ENCODE measurements around the gene NAXD. TPM values are rescaled to one million over a fixed set of nuclear protein-coding genes. Genes with fewer than 3 reads are reported as not detected.
"Not testable (repeated sequence)": the region's sequence is repeated elsewhere in the genome, so short reads cannot be mapped to it uniquely, and the experiment has no call there.

NAXD gene
- 23.7 TPM for total RNA-seq
- long read RNA-seq, partial matches to known transcripts = 13 of 82 reads
- long read RNA-seq, other reads (novel, unspliced or antisense) = 66 of 82 reads

- intact Hi-C loops (cut with DNase I) = loop anchor here (2.0 kb wide), 1 partner anchor 97 kb away; the partner anchor contains the start of gene ING1
- DNase-seq (ENCODE audit: low spot score) = peak; percentile 95
Observed at GRCh38 chr13:110615322-110616102, at the start of gene NAXD. Gene NAXD, plus strand, starts transcription at chr13:110615545. Its CDS starts 57 bp downstream, at chr13:110615602.

- no peak for DNase-seq (ENCODE audit: low spot score)
- intact Hi-C loops (cut with DNase I) = loop anchor here (10.0 kb wide), 1 partner anchor 341 kb away; no protein-coding TSS in a partner anchor
Observed at GRCh38 chr13:110566171-110566570, 49.2 kb upstream of the NAXD start.

GRCh38 chr13:110568612-110569011 is 46.7 kb upstream of the NAXD start:
- intact Hi-C loops (cut with DNase I) = loop anchor here (10.0 kb wide), 1 partner anchor 344 kb away; no protein-coding TSS in a partner anchor
- no peak for DNase-seq (ENCODE audit: low spot score)

GRCh38 chr13:110569962-110570361 is 45.4 kb upstream of the NAXD start:
- not testable (repeated sequence) for DNase-seq (ENCODE audit: low spot score)
- intact Hi-C loops (cut with DNase I) = loop anchor here (10.0 kb wide), 1 partner anchor 345 kb away; no protein-coding TSS in a partner anchor

GRCh38 chr13:110570886-110571285 is 44.5 kb upstream of the NAXD start:
- intact Hi-C loops (cut with DNase I) = no loop called here
- no peak for DNase-seq (ENCODE audit: low spot score)

- no peak for DNase-seq (ENCODE audit: low spot score)
- intact Hi-C loops (cut with DNase I) = no loop called here
Observed at GRCh38 chr13:110571896-110572777, 43.2 kb upstream of the NAXD start.

GRCh38 chr13:110572778-110573118 is 42.6 kb upstream of the NAXD start:
- intact Hi-C loops (cut with DNase I) = no loop called here
- no peak for DNase-seq (ENCODE audit: low spot score)

GRCh38 chr13:110574161-110574560 is 41.2 kb upstream of the NAXD start:
- DNase-seq (ENCODE audit: low spot score) = no peak
- intact Hi-C loops (cut with DNase I) = no loop called here

GRCh38 chr13:110575322-110576069 is 39.8 kb upstream of the NAXD start:
- peak; percentile 83 for DNase-seq (ENCODE audit: low spot score)
- intact Hi-C loops (cut with DNase I) = loop anchor here (5.0 kb wide), 1 partner anchor 118 kb away; no protein-coding TSS in a partner anchor

GRCh38 chr13:110576070-110576394 is 39.3 kb upstream of the NAXD start:
- no peak for DNase-seq (ENCODE audit: low spot score)
- intact Hi-C loops (cut with DNase I) = loop anchor here (5.0 kb wide), 1 partner anchor 119 kb away; no protein-coding TSS in a partner anchor

GRCh38 chr13:110576736-110577476 is 38.4 kb upstream of the NAXD start:
- intact Hi-C loops (cut with DNase I) = loop anchor here (5.0 kb wide), 1 partner anchor 120 kb away; no protein-coding TSS in a partner anchor

GRCh38 chr13:110578363-110578762 is 37.0 kb upstream of the NAXD start:
- intact Hi-C loops (cut with DNase I) = loop anchor here (5.0 kb wide), 1 partner anchor 121 kb away; no protein-coding TSS in a partner anchor
- DNase-seq (ENCODE audit: low spot score) = no peak

More at GRCh38 chr13:110576736-110577476, 38.4 kb upstream of the NAXD start:
- DNase-seq (ENCODE audit: low spot score) = no peak

GRCh38 chr13:110580800-110581199 is 34.5 kb upstream of the NAXD start:
- intact Hi-C loops (cut with DNase I) = no loop called here
- DNase-seq (ENCODE audit: low spot score) = no peak

- no peak for DNase-seq (ENCODE audit: low spot score)
- intact Hi-C loops (cut with DNase I) = no loop called here
Observed at GRCh38 chr13:110581506-110582185, 33.7 kb upstream of the NAXD start.

GRCh38 chr13:110582421-110582954 is 32.9 kb upstream of the NAXD start:
- intact Hi-C loops (cut with DNase I) = no loop called here
- DNase-seq (ENCODE audit: low spot score) = no peak

GRCh38 chr13:110583178-110583865 is 32.0 kb upstream of the NAXD start:
- DNase-seq (ENCODE audit: low spot score) = no peak
- intact Hi-C loops (cut with DNase I) = no loop called here

- no peak for DNase-seq (ENCODE audit: low spot score)
- intact Hi-C loops (cut with DNase I) = loop anchor here (5.0 kb wide), 2 partner anchors 227 to 457 kb away; no protein-coding TSS in a partner anchor
Observed at GRCh38 chr13:110589793-110590390, 25.5 kb upstream of the NAXD start.
